HepG2 (cell line): Measurements from ENCODE around the gene FILIP1. TPM values are rescaled to one million over a fixed set of nuclear protein-coding genes. Genes with fewer than 3 reads are reported as not detected.

Source experiments
- ATAC-seq: fragments of 200-7000 bp; cut with Tn5 transposase; 3 replicates; pipeline ENCODE4 v1.9.1; 2020; ENCODE audit warnings: mild to moderate bottlenecking, moderate library complexity
- BruUV-seq: library from RNA; stranded (reverse); fragments of 400-500 nt; replicated peaks from 2 replicates; lab custom pipeline; 2021; lab: Mats Ljungman, UMichigan
- CTCF ChIA-PET: fragments of 300-600 bp; formaldehyde crosslinking; extraction: SDS; loops from one replicate; lab custom pipeline; 2021; ENCODE audit warnings: low total read pairs, inconsistent platforms, low intra/inter-chr PET ratio; lab: Yijun Ruan, JAX
- POLR2A ChIA-PET: fragments of 350-600 bp; sonication (Branson Sonifier 250); formaldehyde crosslinking; loops from one replicate; lab custom pipeline; 2020; ENCODE audit warnings: antibody characterized with exemption, inconsistent platforms; lab: Yijun Ruan, JAX
- DNase-seq: peaks from one replicate; pipeline ENCODE4 v3.0.0-alpha.2; 2015; ENCODE audit warnings: low spot score
- FAIRE-seq: peaks from 3 replicates; lab custom pipeline; 2011; peaks lifted over from hg19 to GRCh38; lab: Jason Lieb, UNC
- H2AFZ ChIP-seq: one replicate; pipeline ENCODE4 v1.6.1; 2011; ENCODE audit warnings: low read length, inconsistent platforms
- H3K27ac ChIP-seq: fragments of 300-600 bp; 3 replicates; pipeline ENCODE4 v1.8.0; 2011; ENCODE audit warnings: mixed run types, mild to moderate bottlenecking, mixed read lengths, low read length, inconsistent platforms; ENCODE audit not compliant: insufficient read depth; ENCODE audit errors: extremely low read length
- H3K27me3 ChIP-seq, 2 experiments: fragments of 200-600 bp in 1 of 2; 2 replicates in 1 of 2; 3 replicates in 1 of 2; pipeline versions ENCODE4 v1.6.0 to v1.8.0; 2011; ENCODE audit warnings: low read length in 2 of 2, mild to moderate bottlenecking in 2 of 2, moderate library complexity in 2 of 2, inconsistent platforms in 1 of 2; ENCODE audit not compliant: insufficient read depth in 2 of 2, control insufficient read depth in 1 of 2
- H3K36me3 ChIP-seq, 2 experiments: fragments of 200-600 bp in 1 of 2; replicated peaks in 1 of 2; 2 replicates in 1 of 2; 3 replicates in 1 of 2; pipeline versions ENCODE4 v1.5.1 to v1.8.0; 2011; ENCODE audit warnings: low read length in 2 of 2, inconsistent platforms in 1 of 2; ENCODE audit not compliant: insufficient read depth in 2 of 2, control insufficient read depth in 1 of 2
- H3K4me1 ChIP-seq: 2 replicates; pipeline ENCODE4 v1.5.1; 2012; ENCODE audit warnings: low read length, inconsistent platforms; ENCODE audit not compliant: insufficient read depth
- H3K4me2 ChIP-seq: 2 replicates; pipeline ENCODE4 v1.6.0; 2011; ENCODE audit warnings: low read depth, low read length, inconsistent platforms
- H3K4me3 ChIP-seq, 3 experiments: fragments of 200-600 bp in 1 of 3; sonication (generic), shearing (Covaris generic) in 1 of 3; replicated peaks in 1 of 3; 2 replicates each; pipeline ENCODE4 v1.5.1; 2011 to 2016; ENCODE audit warnings: low read length in 3 of 3, inconsistent platforms in 2 of 3, low read depth in 2 of 3, mild to moderate bottlenecking in 2 of 3, control low read depth in 1 of 3, mixed read lengths in 1 of 3; ENCODE audit not compliant: insufficient read depth in 1 of 3
- H3K79me2 ChIP-seq: one replicate; pipeline ENCODE4 v1.6.1; 2011; ENCODE audit warnings: low read length, inconsistent platforms; ENCODE audit not compliant: insufficient read depth
- H3K9ac ChIP-seq: 2 replicates; pipeline ENCODE4 v1.6.0; 2011; ENCODE audit warnings: mild to moderate bottlenecking, low read depth, low read length, inconsistent platforms; ENCODE audit not compliant: insufficient read depth
- H3K9me3 ChIP-seq: 2 replicates; pipeline ENCODE4 v1.5.1; 2012; ENCODE audit warnings: mild to moderate bottlenecking, low read length
- H4K20me1 ChIP-seq: 2 replicates; pipeline ENCODE4 v1.6.0; 2011; ENCODE audit warnings: inconsistent platforms, mild to moderate bottlenecking, low read length, moderate library complexity; ENCODE audit not compliant: insufficient read depth
- ADNP ChIP-seq: sonication (generic); formaldehyde crosslinking; IDR thresholded peaks from 2 replicates; pipeline ENCODE4 v1.4.0; 2020; ENCODE audit warnings: missing genetic modification reagents
- CEBPB ChIP-seq: IDR thresholded peaks from 2 replicates; pipeline ENCODE4 v1.6.1; 2011; ENCODE audit warnings: low read depth, low read length, improper control_type of control experiment, borderline replicate concordance
- CEBPG ChIP-seq: IDR thresholded peaks from 2 replicates; pipeline ENCODE4 v1.6.1; 2016
- GATAD1 ChIP-seq: IDR thresholded peaks from 2 replicates; pipeline ENCODE4 v1.6.1; 2016; ENCODE audit warnings: missing genetic modification reagents, missing compliant biosample characterization
- IRX3 ChIP-seq: sonication (generic); formaldehyde crosslinking; IDR thresholded peaks from 2 replicates; pipeline ENCODE4 v1.8.1; 2023; ENCODE audit warnings: mild to moderate bottlenecking, low read depth, missing genetic modification reagents, borderline replicate concordance
- NCOA5 ChIP-seq: sonication (generic); formaldehyde crosslinking; IDR thresholded peaks from 2 replicates; pipeline ENCODE4 v1.4.0; 2020; ENCODE audit warnings: missing genetic modification reagents
- NFKB2 ChIP-seq: sonication (generic); formaldehyde crosslinking; IDR thresholded peaks from 2 replicates; pipeline ENCODE4 v1.4.0; 2020; ENCODE audit warnings: missing genetic modification reagents, borderline replicate concordance
- NKX3-1 ChIP-seq: sonication (generic); formaldehyde crosslinking; IDR thresholded peaks from 2 replicates; pipeline ENCODE4 v1.5.0; 2020; ENCODE audit warnings: missing genetic modification reagents
- PAX8 ChIP-seq: sonication (generic); formaldehyde crosslinking; IDR thresholded peaks from 2 replicates; pipeline ENCODE4 v1.8.0; 2022; ENCODE audit warnings: mild to moderate bottlenecking, missing genetic modification reagents, borderline replicate concordance
- SCMH1 ChIP-seq: sonication (generic); formaldehyde crosslinking; IDR thresholded peaks from 2 replicates; pipeline ENCODE4 v1.9.0; 2021; ENCODE audit warnings: missing genetic modification reagents, mild to moderate bottlenecking, borderline replicate concordance
- SIX4 ChIP-seq: sonication (generic); formaldehyde crosslinking; IDR thresholded peaks from 2 replicates; pipeline ENCODE4 v1.4.0; 2020; ENCODE audit warnings: missing genetic modification reagents
- SP4 ChIP-seq: sonication (generic); formaldehyde crosslinking; IDR thresholded peaks from 2 replicates; pipeline ENCODE4 v1.8.1; 2023; ENCODE audit warnings: mild to moderate bottlenecking, missing genetic modification reagents
- ZMAT3 ChIP-seq: sonication (generic); formaldehyde crosslinking; conservative IDR thresholded peaks from 2 replicates; pipeline ENCODE4 v1.7.0; 2021; ENCODE audit warnings: missing genetic modification reagents
- ZNF484 ChIP-seq: sonication (generic); formaldehyde crosslinking; IDR thresholded peaks from 2 replicates; pipeline ENCODE4 v1.5.1; 2020; ENCODE audit warnings: mild to moderate bottlenecking, low read depth, missing genetic modification reagents, borderline replicate concordance
- ZNF792 ChIP-seq: IDR thresholded peaks from 2 replicates; pipeline ENCODE4 v1.6.1; 2016
- ZSCAN29 ChIP-seq: sonication (generic); formaldehyde crosslinking; conservative IDR thresholded peaks from 2 replicates; pipeline ENCODE4 v1.4.0; 2020; ENCODE audit warnings: mild to moderate bottlenecking, missing genetic modification reagents
- WGBS: methylation state at CpG from one replicate; pipeline ENCODE4 v1.1.6; 2017; ENCODE audit warnings: low lambda C conversion rate; 5-methylcytosine and 5-hydroxymethylcytosine counted together
- in situ Hi-C: cut with HindIII; loops from 2 replicates; pipeline ENCODE4 v1.10.0; 2017; ENCODE audit warnings: low pct_unique_long_range_greater_than_20kb; ENCODE audit not compliant: extremely low pct_ligation_motif_present
- intact Hi-C: fragments of 100-400 bp; cut with micrococcal nuclease; formaldehyde crosslinking; loops from one replicate; pipeline ENCODE4 v1.10.0; 2022; ENCODE audit not compliant: unreplicated experiment
- polyA plus RNA-seq, 8 experiments: library from polyadenylated mRNA; depleted of rRNA in 3 of 8; stranded (reverse) in 7 of 8; unstranded in 1 of 8; fragments of >200 nt; fragmentation: Illumina TruSeq in 4 of 8; extraction: Trizol in 4 of 8; gene quantifications; 2 replicates each; pipeline versions ENCODE4 v1.2.1 to v1.2.3, GENCODE V29; 2011 to 2016; ENCODE audit warnings: low read depth in 4 of 8, missing spikeins in 1 of 8, mixed read lengths in 1 of 8; ENCODE audit not compliant: insufficient read depth in 1 of 8
- total RNA-seq, 5 experiments: library from RNA; depleted of rRNA; stranded (reverse); fragments of >200 nt; fragmentation: Illumina TruSeq; extraction: Trizol; gene quantifications; 2 replicates each; pipeline ENCODE4 v1.2.3, GENCODE V29; 2016; ENCODE audit warnings: low read depth in 1 of 5
- TF ChIP-seq, protein P1 (sequence below): sonication (generic); formaldehyde crosslinking; IDR thresholded peaks from 2 replicates; pipeline ENCODE4 v1.4.0; 2020; ENCODE audit warnings: missing genetic modification reagents
- TF ChIP-seq, protein P2 (sequence below): sonication (generic); formaldehyde crosslinking; IDR thresholded peaks from 2 replicates; pipeline ENCODE4 v1.8.1; 2022; ENCODE audit warnings: mild to moderate bottlenecking, missing genetic modification reagents
- TF ChIP-seq, protein P3 (sequence below): sonication (generic); formaldehyde crosslinking; IDR thresholded peaks from 2 replicates; pipeline ENCODE4 v1.9.0; 2021; ENCODE audit warnings: missing genetic modification reagents, mild to moderate bottlenecking, borderline replicate concordance

Gene FILIP1
- total and polyA plus RNA-seq, 2 of the 13 experiments (the other 11 are each of a cell fraction or from before 2014, with no cell fraction given), result not detected

DNA sequence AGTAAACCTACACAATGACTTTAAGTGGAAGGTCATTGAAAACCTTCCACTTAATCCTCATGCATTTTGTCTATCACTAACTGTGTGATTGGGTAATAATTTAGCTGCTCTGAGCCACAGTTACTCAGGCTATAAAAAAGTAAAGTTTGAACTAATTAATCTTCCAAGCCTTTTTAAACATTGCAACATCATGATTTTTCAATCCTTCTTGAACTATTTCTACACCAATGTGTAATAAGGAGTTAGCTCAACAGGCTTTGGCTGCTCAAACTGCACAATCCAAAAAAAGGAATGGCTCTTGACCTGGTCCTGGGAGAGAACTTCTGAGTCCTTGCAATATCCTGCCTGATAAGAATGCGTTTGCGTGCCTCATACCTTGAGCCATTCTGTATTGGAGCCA is 34.8 kb upstream of the FILIP1 start (continued):
- TF ChIP-seq, protein P1, sequence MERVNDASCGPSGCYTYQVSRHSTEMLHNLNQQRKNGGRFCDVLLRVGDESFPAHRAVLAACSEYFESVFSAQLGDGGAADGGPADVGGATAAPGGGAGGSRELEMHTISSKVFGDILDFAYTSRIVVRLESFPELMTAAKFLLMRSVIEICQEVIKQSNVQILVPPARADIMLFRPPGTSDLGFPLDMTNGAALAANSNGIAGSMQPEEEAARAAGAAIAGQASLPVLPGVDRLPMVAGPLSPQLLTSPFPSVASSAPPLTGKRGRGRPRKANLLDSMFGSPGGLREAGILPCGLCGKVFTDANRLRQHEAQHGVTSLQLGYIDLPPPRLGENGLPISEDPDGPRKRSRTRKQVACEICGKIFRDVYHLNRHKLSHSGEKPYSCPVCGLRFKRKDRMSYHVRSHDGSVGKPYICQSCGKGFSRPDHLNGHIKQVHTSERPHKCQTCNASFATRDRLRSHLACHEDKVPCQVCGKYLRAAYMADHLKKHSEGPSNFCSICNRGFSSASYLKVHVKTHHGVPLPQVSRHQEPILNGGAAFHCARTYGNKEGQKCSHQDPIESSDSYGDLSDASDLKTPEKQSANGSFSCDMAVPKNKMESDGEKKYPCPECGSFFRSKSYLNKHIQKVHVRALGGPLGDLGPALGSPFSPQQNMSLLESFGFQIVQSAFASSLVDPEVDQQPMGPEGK (CRISPR knock-in tag), result no peak
- TF ChIP-seq SP4 (CRISPR knock-in tag) (no peak), IRX3 (CRISPR knock-in tag) (no peak), PAX8 (CRISPR knock-in tag) (no peak)

DNA sequence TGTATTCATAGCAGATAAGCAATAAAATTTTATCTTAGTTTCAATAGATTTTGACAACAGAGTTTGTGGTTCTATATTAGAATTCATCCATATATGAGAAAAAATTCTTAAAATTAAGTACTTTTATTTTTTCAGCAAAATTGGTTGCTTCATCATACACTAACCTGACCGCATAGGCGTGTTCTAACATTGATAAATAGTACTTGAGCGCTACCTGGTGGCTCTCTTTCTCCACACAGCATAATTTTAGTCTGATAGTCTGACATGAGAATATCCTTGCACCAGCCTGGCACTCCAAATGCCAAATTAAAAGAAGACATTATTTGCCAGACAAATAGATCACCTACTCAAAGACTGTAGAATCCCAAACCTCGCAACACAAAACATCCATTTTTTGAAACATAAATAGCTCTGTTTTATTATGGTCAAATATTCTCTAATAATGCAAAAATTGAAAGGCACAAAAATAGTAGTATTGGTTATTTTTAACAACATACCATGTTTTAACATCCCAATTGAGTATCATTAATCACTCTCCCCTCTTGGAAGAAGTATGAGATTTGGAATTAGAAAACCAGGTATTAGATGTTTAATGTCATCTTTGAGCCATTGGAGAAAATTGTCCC is 33.0 kb upstream of the FILIP1 start:
- Histone ChIP-seq H3K9ac (no peak overlapping the region), H3K79me2 (no peaks in the 10 kb centered on the region), H3K27me3 (no peaks in the 10 kb centered on the region), H3K4me3 (no peak overlapping the region), H4K20me1 (no peaks in the 10 kb centered on the region), H3K27ac (no peak overlapping the region), H3K4me1 (peaks cover 12% of the 10 kb centered on the region), H3K9me3 (0 out of 2 replicates have a peak, but pooled peaks cover 3% of the 10 kb centered on the region), H2AFZ (no peak overlapping the region), H3K4me2 (no peak overlapping the region), H3K36me3 (no peaks in the 10 kb centered on the region)
- ChIA-PET POLR2A (no interaction called here), CTCF (interaction anchor here (0.8 to 2.3 kb wide), 6 partner anchors 158 to 317 kb away, joined by 3 to 19 read pairs (median 10); no protein-coding TSS in a partner anchor)
- 5% methylated on average over 4 of the region's 4 CpGs for WGBS
- DNase-seq (peak; percentile 56), ATAC-seq (peak; percentile 76), FAIRE-seq (no peak)
- BruUV-seq, result no TSS peak
- in situ Hi-C loops (loop anchor here (5.0 to 10.0 kb wide), 2 partner anchors 159 to 242 kb away; partner anchors contain the start of gene TMEM30A), intact Hi-C loops (loop anchor here (1.0 kb wide), 3 partner anchors 158 to 260 kb away; no protein-coding TSS in a partner anchor)
- no peak for TF ChIP-seq NCOA5 (CRISPR knock-in tag)
- no peak for TF ChIP-seq SCMH1 (CRISPR knock-in tag)
- no peak for TF ChIP-seq ZNF484 (CRISPR knock-in tag)
- 0 out of 2 replicates have a peak, but pooled peaks have one; percentile 37 for TF ChIP-seq ZSCAN29 (CRISPR knock-in tag)
- TF ChIP-seq SIX4, result no peak
- TF ChIP-seq GATAD1 (CRISPR knock-in tag), result no peak
- TF ChIP-seq ADNP, result no peak
- TF ChIP-seq CEBPB, result peak; percentile 60; the same call in 1 of the 2 replicates
- no peak for TF ChIP-seq ZMAT3 (CRISPR knock-in tag)
- TF ChIP-seq NKX3-1, result no peak
- TF ChIP-seq ZNF792 (CRISPR knock-in tag), result no peak
- TF ChIP-seq CEBPG (CRISPR knock-in tag), result peak; percentile 29; the same call in 1 of the 2 replicates
- TF ChIP-seq, protein P2, sequence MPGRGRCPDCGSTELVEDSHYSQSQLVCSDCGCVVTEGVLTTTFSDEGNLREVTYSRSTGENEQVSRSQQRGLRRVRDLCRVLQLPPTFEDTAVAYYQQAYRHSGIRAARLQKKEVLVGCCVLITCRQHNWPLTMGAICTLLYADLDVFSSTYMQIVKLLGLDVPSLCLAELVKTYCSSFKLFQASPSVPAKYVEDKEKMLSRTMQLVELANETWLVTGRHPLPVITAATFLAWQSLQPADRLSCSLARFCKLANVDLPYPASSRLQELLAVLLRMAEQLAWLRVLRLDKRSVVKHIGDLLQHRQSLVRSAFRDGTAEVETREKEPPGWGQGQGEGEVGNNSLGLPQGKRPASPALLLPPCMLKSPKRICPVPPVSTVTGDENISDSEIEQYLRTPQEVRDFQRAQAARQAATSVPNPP, result no peak
- no peak for TF ChIP-seq NFKB2 (CRISPR knock-in tag)
- TF ChIP-seq, protein P3, sequence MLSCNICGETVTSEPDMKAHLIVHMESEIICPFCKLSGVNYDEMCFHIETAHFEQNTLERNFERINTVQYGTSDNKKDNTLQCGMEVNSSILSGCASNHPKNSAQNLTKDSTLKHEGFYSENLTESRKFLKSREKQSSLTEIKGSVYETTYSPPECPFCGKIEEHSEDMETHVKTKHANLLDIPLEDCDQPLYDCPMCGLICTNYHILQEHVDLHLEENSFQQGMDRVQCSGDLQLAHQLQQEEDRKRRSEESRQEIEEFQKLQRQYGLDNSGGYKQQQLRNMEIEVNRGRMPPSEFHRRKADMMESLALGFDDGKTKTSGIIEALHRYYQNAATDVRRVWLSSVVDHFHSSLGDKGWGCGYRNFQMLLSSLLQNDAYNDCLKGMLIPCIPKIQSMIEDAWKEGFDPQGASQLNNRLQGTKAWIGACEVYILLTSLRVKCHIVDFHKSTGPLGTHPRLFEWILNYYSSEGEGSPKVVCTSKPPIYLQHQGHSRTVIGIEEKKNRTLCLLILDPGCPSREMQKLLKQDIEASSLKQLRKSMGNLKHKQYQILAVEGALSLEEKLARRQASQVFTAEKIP, result no peak
